Activated CD4-positive, alpha-beta T cell treated with anti-CD3 and anti-CD28 coated beads for 36 hours (primary cell): ENCODE measurements around the gene CSAD. TPM values are rescaled to one million over a fixed set of nuclear protein-coding genes. Genes with fewer than 3 reads are reported as not detected.
A peak's percentile ranks its signal among the peaks of the same experiment; 100 is the strongest.
"Not testable (repeated sequence)": the region's sequence is repeated elsewhere in the genome, so short reads cannot be mapped to it uniquely, and the experiment has no call there.

Source experiments
- ATAC-seq: fragments of 200-7000 bp; cut with Tn5 transposase; one replicate; pipeline ENCODE4 v1.10.0; 2021; ENCODE audit warnings: mild to moderate bottlenecking, moderate library complexity
- CTCF ChIA-PET: fragments of 350-600 bp; sonication (Branson Sonifier 250); formaldehyde crosslinking; loops from one replicate; lab custom pipeline; 2021; ENCODE audit warnings: antibody characterized with exemption; lab: Charles Lee
- POLR2A ChIA-PET: fragments of 350-600 bp; sonication (Branson Sonifier 250); formaldehyde crosslinking; loops from one replicate; lab custom pipeline; 2021; ENCODE audit warnings: antibody characterized with exemption, inconsistent platforms; lab: Charles Lee
- DNase-seq: peaks from one replicate; pipeline ENCODE4 v3.0.0-alpha.2; 2020
- H3K27ac Mint-ChIP-seq: one replicate; pipeline ENCODE4 v1.8.0; 2021; ENCODE audit warnings: mixed read lengths
- H3K27me3 Mint-ChIP-seq: one replicate; pipeline ENCODE4 v1.8.0; 2021; ENCODE audit warnings: mixed read lengths
- H3K36me3 Mint-ChIP-seq: one replicate; pipeline ENCODE4 v1.8.0; 2021; ENCODE audit warnings: low read depth, mixed read lengths
- H3K4me1 Mint-ChIP-seq: one replicate; pipeline ENCODE4 v1.8.0; 2021; ENCODE audit warnings: mixed read lengths
- H3K4me3 Mint-ChIP-seq: one replicate; pipeline ENCODE4 v1.8.0; 2021; ENCODE audit warnings: mild to moderate bottlenecking, moderate library complexity, mixed read lengths
- H3K9me3 Mint-ChIP-seq: one replicate; pipeline ENCODE4 v1.8.0; 2021; ENCODE audit warnings: low read depth, mixed read lengths
- intact Hi-C, 2 experiments: fragments of 100-400 bp; cut with DNase I in 1 of 2; cut with micrococcal nuclease in 1 of 2; formaldehyde crosslinking; loops; one replicate each; pipeline versions ENCODE4 v1.14.2 to v1.15.1; 2022 to 2024; cut with DNase I, micrococcal nuclease
- total RNA-seq, 2 experiments: library from RNA; stranded (reverse); gene quantifications; one replicate each; pipeline ENCODE4 v1.2.3, GENCODE V29; 2021

Gene CSAD
- total RNA-seq, 2 experiments from 2014 or later: 20.0 to 23.1 TPM

- intact Hi-C loops: no loop called here
- no peak for ATAC-seq
- no peaks in the 10 kb centered on the region for H3K27me3 Mint-ChIP-seq
- no peaks in the 10 kb centered on the region for H3K9me3 Mint-ChIP-seq
- ChIA-PET POLR2A (interaction anchor here (0.5 kb wide), 1 partner anchor 1219 kb away, joined by 3 read pairs; no protein-coding TSS in a partner anchor), CTCF (interaction anchor here (1.0 kb wide), 1 partner anchor 13 kb away, joined by 4 read pairs; no protein-coding TSS in a partner anchor)
- H3K4me3 Mint-ChIP-seq: no peak overlapping the region
- peaks cover 9% of the 10 kb centered on the region for H3K36me3 Mint-ChIP-seq
- H3K4me1 Mint-ChIP-seq: peaks cover 7% of the 10 kb centered on the region
- no peak overlapping the region for H3K27ac Mint-ChIP-seq
- DNase-seq: no peak
These were observed 8.4 kb downstream of the CSAD start for GRCh38 chr12:53172352-53172751.

DNA sequence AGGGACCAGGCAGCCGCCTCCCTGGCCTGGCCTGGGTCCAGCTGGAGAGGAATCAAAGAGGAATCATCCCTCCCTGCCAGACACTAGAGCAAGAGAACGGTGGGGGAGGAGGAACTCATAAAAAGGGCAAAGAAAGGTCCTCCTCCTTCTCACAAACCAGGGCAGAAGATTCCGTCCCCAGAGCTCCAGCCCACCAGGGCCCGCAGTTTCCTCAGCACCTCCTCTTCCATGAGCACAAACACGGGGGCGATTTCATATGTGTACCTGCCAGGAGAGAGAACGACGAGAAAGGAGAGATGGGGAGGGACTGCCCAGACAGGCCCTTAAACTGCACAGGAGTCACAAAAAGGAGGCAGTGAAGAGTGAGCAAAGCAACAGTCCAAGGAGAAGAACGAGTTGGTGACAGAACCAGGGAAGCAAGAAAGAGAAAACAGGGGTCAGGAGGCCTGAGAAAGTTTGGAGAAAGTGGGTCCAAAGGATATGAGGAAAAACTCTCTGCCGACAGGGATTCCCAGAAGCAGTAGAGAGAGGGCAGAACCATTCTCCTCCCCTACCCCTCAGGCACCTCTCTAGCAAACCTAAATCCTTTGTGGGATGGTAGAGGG, 8.9 kb downstream of the CSAD start:
- Mint-ChIP-seq H3K4me3 (no peak overlapping the region), H3K36me3 (peaks cover 9% of the 10 kb centered on the region), H3K4me1 (peaks cover 7% of the 10 kb centered on the region), H3K9me3 (no peaks in the 10 kb centered on the region), H3K27me3 (no peaks in the 10 kb centered on the region), H3K27ac (no peak overlapping the region)
- ChIA-PET POLR2A (no interaction called here), CTCF (interaction anchor here (0.7 kb wide), 1 partner anchor 11 kb away, joined by 3 read pairs; no protein-coding TSS in a partner anchor)
- no peak for DNase-seq
- intact Hi-C loops: no loop called here
- no peak for ATAC-seq

DNA sequence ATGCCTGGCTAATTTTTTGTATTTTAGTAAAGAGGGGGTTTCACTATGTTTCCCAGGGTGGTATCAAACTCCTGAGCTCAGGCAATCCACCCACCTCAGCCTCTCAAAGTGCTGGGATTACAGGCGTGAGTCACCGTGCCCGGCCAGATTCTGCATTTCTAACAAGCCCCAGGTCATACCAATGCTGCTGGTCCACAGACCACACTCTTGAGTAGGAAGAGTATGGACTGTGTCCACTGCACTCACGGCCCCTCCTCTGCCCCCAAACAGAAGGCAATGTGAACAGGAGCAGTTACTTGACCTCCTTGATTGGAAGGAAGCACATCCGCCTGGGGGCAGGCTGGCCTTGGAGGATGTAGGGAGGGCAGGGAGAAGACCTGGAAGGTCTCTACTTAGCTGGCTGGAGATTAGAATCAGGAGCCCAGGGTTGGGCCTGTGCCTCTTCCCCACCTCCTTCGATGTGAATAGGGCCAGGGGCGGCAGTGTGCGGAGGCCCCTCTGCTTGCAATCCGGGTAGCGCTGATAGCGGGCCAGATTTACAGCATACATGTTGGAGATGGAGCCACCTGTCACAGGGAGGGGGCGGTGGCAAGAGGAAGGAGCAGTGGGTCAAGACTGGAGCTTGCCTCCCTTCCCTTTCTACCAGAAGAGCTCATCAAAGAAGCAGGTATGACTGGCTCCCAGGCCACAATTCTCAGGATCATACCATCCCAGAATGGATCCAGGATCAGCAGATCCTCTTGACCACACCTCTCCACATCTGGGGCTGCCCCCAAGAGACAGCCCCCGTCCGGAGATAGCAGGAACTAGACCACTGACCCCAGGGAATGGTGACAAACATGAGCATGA, 9.6 kb downstream of the CSAD start:
- no peaks in the 10 kb centered on the region for H3K9me3 Mint-ChIP-seq
- DNase-seq: no peak
- CTCF ChIA-PET: interaction anchor here (0.7 kb wide), 1 partner anchor 11 kb away, joined by 3 read pairs; no protein-coding TSS in a partner anchor
- H3K4me3 Mint-ChIP-seq: no peak overlapping the region
- H3K4me1 Mint-ChIP-seq: peaks cover 9% of the 10 kb centered on the region
- H3K27me3 Mint-ChIP-seq: no peaks in the 10 kb centered on the region
- H3K27ac Mint-ChIP-seq: no peak overlapping the region
- POLR2A ChIA-PET: no interaction called here
- H3K36me3 Mint-ChIP-seq: peaks cover 9% of the 10 kb centered on the region
- no peak for ATAC-seq
- intact Hi-C loops: no loop called here

DNA sequence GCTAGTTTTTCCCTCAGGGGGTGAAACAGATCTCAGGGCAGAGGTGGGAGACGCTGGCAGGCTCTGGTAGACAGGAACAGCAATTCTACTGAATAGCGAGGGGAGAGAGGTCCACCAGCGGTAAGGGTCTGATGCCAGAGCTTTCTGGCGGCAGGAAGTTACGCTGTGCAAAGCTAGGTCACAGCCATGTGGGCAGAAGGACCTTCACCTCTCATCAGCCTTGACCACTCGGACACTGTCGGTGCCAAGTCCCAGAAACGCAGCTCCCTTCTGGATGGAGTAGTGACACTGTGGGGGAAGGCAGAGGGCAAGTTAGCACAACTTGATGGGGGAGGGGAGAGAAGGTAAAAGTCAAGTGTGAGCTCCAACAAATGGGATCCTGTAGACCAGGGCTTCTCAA, 10.5 kb downstream of the CSAD start:
- Mint-ChIP-seq H3K4me3 (no peak overlapping the region), H3K4me1 (peaks cover 3% of the 10 kb centered on the region), H3K36me3 (peaks cover 9% of the 10 kb centered on the region), H3K27ac (no peak overlapping the region), H3K27me3 (no peaks in the 10 kb centered on the region), H3K9me3 (no peaks in the 10 kb centered on the region)
- ATAC-seq (no peak), DNase-seq (no peak)
- intact Hi-C loops: no loop called here
- CTCF ChIA-PET: no interaction called here
- POLR2A ChIA-PET: no interaction called here

DNA sequence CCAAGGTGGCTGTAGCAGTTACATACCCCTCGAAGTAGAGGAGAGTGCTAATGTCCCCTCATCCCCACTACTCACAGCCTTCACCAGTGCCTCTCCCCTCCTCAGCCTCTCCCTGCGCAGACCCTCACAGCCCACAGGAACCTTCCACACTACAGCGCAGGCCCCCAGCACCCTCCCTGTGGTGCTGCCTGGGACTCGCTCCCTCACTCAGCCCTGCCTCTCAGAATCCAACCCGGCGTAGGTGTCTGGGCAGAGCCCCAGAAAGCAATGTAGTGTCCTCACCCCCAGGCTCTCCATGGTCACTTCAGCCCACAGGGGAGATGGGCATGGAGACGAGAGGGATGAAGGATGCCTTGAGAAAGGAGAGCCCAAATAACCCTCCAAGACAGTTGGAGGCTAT, 11.1 kb downstream of the CSAD start:
- peaks cover 3% of the 10 kb centered on the region for H3K4me1 Mint-ChIP-seq
- no peak overlapping the region for H3K4me3 Mint-ChIP-seq
- H3K9me3 Mint-ChIP-seq: no peaks in the 10 kb centered on the region
- DNase-seq: no peak
- peaks cover 9% of the 10 kb centered on the region for H3K36me3 Mint-ChIP-seq
- POLR2A ChIA-PET: no interaction called here
- no peak overlapping the region for H3K27ac Mint-ChIP-seq
- no peak for ATAC-seq
- CTCF ChIA-PET: no interaction called here
- intact Hi-C loops: no loop called here
- H3K27me3 Mint-ChIP-seq: no peaks in the 10 kb centered on the region

DNA sequence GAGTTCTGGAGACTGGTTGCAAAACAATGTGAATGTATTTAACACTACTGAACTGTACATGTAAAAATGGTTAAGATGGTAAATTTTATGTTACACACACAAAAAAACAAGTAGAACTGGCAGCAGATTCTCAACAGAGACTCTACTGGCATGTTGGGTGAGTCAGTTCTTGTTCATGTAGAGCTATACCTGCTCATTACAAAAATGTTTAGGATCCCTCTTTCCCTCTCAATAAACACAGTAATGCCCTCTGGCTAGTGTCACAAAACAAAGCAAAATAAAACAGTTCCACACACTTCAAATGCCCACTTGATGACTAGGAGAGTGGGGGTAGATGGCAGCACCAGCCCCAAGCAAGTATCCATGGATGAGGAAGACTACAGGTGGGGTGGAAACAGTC, 13.9 kb downstream of the CSAD start:
- ATAC-seq (no peak), DNase-seq (no peak)
- intact Hi-C loops: no loop called here
- no peak overlapping the region for H3K27ac Mint-ChIP-seq
- no peaks in the 10 kb centered on the region for H3K9me3 Mint-ChIP-seq
- peaks cover 9% of the 10 kb centered on the region for H3K36me3 Mint-ChIP-seq
- no peaks in the 10 kb centered on the region for H3K27me3 Mint-ChIP-seq
- POLR2A ChIA-PET: no interaction called here
- CTCF ChIA-PET: interaction anchor here (0.6 kb wide), 2 partner anchors 733 to 1132 kb away, joined by 3 read pairs; no protein-coding TSS in a partner anchor
- no peak overlapping the region for H3K4me3 Mint-ChIP-seq
- H3K4me1 Mint-ChIP-seq: peaks cover 3% of the 10 kb centered on the region

- CTCF ChIA-PET: interaction anchor here (1.2 to 7.7 kb wide), 2 partner anchors 25 to 35 kb away, joined by 4 to 94 read pairs; no protein-coding TSS in a partner anchor
These were observed 17.7 kb downstream of the CSAD start for GRCh38 chr12:53163008-53163407.

DNA sequence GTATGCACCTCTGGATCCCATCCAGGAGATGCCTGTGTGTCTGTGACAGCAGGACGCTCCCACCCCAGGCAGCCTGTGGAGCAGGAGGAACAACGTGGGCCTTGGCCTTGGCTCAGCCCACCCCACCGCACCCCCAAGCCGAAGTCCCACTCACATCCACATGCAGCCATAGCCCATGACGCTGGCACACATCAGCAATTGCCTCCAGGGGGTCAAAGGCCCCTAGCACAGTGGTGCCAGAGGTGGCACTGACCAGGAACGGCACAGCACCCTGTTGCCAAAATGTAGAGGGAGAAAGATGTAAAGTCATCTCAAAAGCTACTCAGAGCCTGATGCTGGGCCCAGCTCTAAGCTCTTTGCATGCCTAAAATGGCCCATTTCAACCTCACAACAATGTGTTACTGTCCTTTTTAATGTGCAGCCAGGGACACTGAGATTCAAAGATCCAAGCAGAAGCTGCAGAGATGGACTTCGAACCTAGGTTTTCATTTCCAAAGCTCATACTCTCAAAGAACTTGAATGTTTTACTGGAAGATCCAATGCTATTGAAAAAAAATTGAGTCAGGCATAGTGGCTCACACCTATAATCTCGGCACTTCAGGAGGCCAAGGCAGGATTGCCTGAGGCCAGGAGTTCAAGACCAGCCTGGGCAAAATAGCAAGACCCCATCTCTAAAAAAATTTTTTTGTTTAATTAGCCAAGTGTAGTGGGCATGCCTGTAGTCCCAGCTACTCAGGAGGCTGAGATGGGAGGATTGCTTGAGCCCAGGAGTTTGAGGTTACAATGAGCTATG, 19.4 kb downstream of the CSAD start:
- ATAC-seq (no peak), DNase-seq (no peak)
- intact Hi-C loops: no loop called here
- no peaks in the 10 kb centered on the region for H3K36me3 Mint-ChIP-seq
- H3K4me3 Mint-ChIP-seq: no peak overlapping the region
- no peak overlapping the region for H3K27ac Mint-ChIP-seq
- H3K27me3 Mint-ChIP-seq: no peaks in the 10 kb centered on the region
- no peaks in the 10 kb centered on the region for H3K9me3 Mint-ChIP-seq
- peaks cover 13% of the 10 kb centered on the region for H3K4me1 Mint-ChIP-seq
- ChIA-PET POLR2A (interaction anchor here (0.6 kb wide), 1 partner anchor 24 kb away, joined by 3 read pairs; no protein-coding TSS in a partner anchor), CTCF (interaction anchor here (0.7 to 7.7 kb wide), 19 partner anchors 8 to 940 kb away, joined by 3 to 94 read pairs (median 9); partner anchors contain the start of genes AAAS, ESPL1 and SOAT2)

More at GRCh38 chr12:53163008-53163407, 17.7 kb downstream of the CSAD start:
- POLR2A ChIA-PET, H3K27ac Mint-ChIP-seq, ATAC-seq, H3K4me3 Mint-ChIP-seq, DNase-seq, H3K36me3 Mint-ChIP-seq, intact Hi-C loops, H3K27me3 Mint-ChIP-seq, H3K9me3 Mint-ChIP-seq: not testable (repeated sequence)
- peaks cover 14% of the 10 kb centered on the region for H3K4me1 Mint-ChIP-seq

GRCh38 chr12:53160673-53161072, 20.1 kb downstream of the CSAD start:
- DNase-seq (no peak), ATAC-seq (no peak)
- H3K27me3 Mint-ChIP-seq: no peaks in the 10 kb centered on the region
- intact Hi-C loops: no loop called here
- ChIA-PET CTCF (interaction anchor here (0.6 to 7.7 kb wide), 33 partner anchors 8 to 939 kb away, joined by 3 to 94 read pairs (median 4); partner anchors contain the start of genes AAAS, ESPL1 and SOAT2), POLR2A (no interaction called here)
- no peaks in the 10 kb centered on the region for H3K9me3 Mint-ChIP-seq
- peaks cover 11% of the 10 kb centered on the region for H3K4me1 Mint-ChIP-seq
- H3K36me3 Mint-ChIP-seq: no peaks in the 10 kb centered on the region
- H3K4me3 Mint-ChIP-seq: no peak overlapping the region
- no peak overlapping the region for H3K27ac Mint-ChIP-seq

DNA sequence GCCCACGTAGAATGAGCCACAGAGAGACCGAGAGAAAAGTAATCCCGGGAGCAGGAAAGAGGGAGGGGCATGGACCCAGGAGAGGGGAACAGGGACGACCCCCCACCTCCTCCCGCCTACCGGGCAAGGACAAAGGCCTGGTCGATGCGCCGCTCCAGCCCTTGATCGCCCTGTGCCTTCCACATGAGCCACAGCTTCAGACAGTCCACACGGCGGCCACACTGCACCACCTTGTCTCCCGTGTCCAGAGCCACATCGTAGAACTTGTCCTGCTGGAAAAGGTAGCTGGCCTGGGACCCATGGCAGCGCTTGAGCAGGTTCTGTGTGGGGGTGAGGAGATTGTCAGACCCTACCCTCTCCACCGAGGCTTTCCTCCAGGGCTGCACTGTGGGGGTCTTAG, 20.7 kb downstream of the CSAD start:
- H3K36me3 Mint-ChIP-seq: no peaks in the 10 kb centered on the region
- ChIA-PET CTCF (interaction anchor here (0.6 to 7.7 kb wide), 51 partner anchors 9 to 1817 kb away, joined by 3 to 94 read pairs (median 4); partner anchors contain the start of genes AAAS, CSAD, ESPL1 and PFDN5), POLR2A (interaction anchor here (0.6 to 1.3 kb wide), 3 partner anchors 21 to 100 kb away, joined by 3 to 4 read pairs (median 3); partner anchors contain the start of gene CSAD)
- intact Hi-C loops: loop anchor here (1.0 to 2.0 kb wide), 12 partner anchors 20 to 185 kb away; partner anchors contain the start of genes PFDN5 (in 2 of the 2), AAAS (in 1 of the 2), CSAD (in 1 of the 2) and ESPL1 (in 1 of the 2)
- H3K4me3 Mint-ChIP-seq: peak overlapping the region; percentile 27
- no peak overlapping the region for H3K27ac Mint-ChIP-seq
- peaks cover 11% of the 10 kb centered on the region for H3K4me1 Mint-ChIP-seq
- no peaks in the 10 kb centered on the region for H3K9me3 Mint-ChIP-seq
- ATAC-seq (no peak), DNase-seq (no peak)
- no peaks in the 10 kb centered on the region for H3K27me3 Mint-ChIP-seq
